Uterus (tissue), 4 donors: ENCODE results near the gene HHIPL1. TPM values are rescaled to one million over a fixed set of nuclear protein-coding genes. Genes with fewer than 3 reads are reported as not detected.
"Not testable (repeated sequence)": the region's sequence is repeated elsewhere in the genome, so short reads cannot be mapped to it uniquely, and the experiment has no call there.

ENCODE experiments used
- DNase-seq, 2 donors: peaks; one replicate each; pipeline ENCODE4 v3.0.0-alpha.2; 2019 to 2020
- H3K27ac ChIP-seq, 2 donors: fragments of 200-600 bp; sonication (generic); 1 replicate in 1 of 2; 2 replicates in 1 of 2; pipeline ENCODE4 v1.5.1; 2016 to 2018
- H3K27me3 ChIP-seq, 2 donors: fragments of 200-600 bp; sonication (generic); one replicate each; pipeline ENCODE4 v1.5.1; 2018 to 2019; ENCODE audit warnings: control low read depth in 1 of 2
- H3K36me3 ChIP-seq, 2 donors: fragments of 200-600 bp; sonication (generic); one replicate each; pipeline ENCODE4 v1.5.1; 2019; ENCODE audit warnings: control low read depth in 1 of 2
- H3K4me1 ChIP-seq, 2 donors: fragments of 200-600 bp; sonication (generic); one replicate each; pipeline ENCODE4 v1.5.1; 2018 to 2019; ENCODE audit warnings: control low read depth in 1 of 2
- H3K4me3 ChIP-seq, 2 donors: fragments of 200-600 bp; sonication (generic); 1 replicate in 1 of 2; 2 replicates in 1 of 2; pipeline ENCODE4 v1.5.1; 2018 to 2019; ENCODE audit warnings: mild to moderate bottlenecking in 1 of 2
- H3K9me3 ChIP-seq, 2 donors: fragments of 200-600 bp; sonication (generic); one replicate each; pipeline ENCODE4 v1.5.1; 2019; ENCODE audit warnings: control low read depth in 1 of 2
- POLR2A ChIP-seq, 2 donors: fragments of 450-650 bp; IDR thresholded peaks; one replicate each; pipeline ENCODE4 v1.6.1; 2016; ENCODE audit warnings: antibody characterized with exemption in 2 of 2, mild to moderate bottlenecking in 1 of 2, moderate library complexity in 1 of 2
- intact Hi-C: fragments of 100-400 bp; cut with DNase I; formaldehyde crosslinking; loops from one replicate; pipeline ENCODE4 v1.15.1; 2023; ENCODE audit warnings: low total_unique reads
- total RNA-seq, 4 donors: library from RNA; depleted of rRNA in 3 of 4; stranded (reverse); fragments of >200 nt in 3 of 4; gene quantifications; one replicate each; pipeline versions ENCODE4 v1.1.0 to v1.2.4, GENCODE V29; 2014 to 2023
- TF ChIP-seq, protein P1 (sequence below), 4 experiments: fragments of 200-600 bp in 2 of 4; fragments of 450-650 bp in 2 of 4; sonication (generic) in 2 of 4; IDR thresholded peaks; one replicate each; pipeline ENCODE4 v1.5.1; 2016 to 2019; ENCODE audit warnings: antibody characterized with exemption in 4 of 4, mild to moderate bottlenecking in 2 of 4, moderate library complexity in 1 of 4
- donor health status: DM: yes; HTN: yes; CAD: no.

HHIPL1 gene
- total RNA-seq, 4 donors from 2014 or later: under 0.01 to 8.2 (median 3.0) TPM

- intact Hi-C loops: no loop called here
- Histone ChIP-seq H3K36me3 (no peaks in the 10 kb centered on the region), H3K27me3 (no peaks in the 10 kb centered on the region), H3K9me3 (no peaks in the 10 kb centered on the region), H3K4me3 (no peak overlapping the region), H3K27ac (peak overlapping the region in 1 of 2 donors; percentile 42), H3K4me1 (no peaks in the 10 kb centered on the region)
- TF ChIP-seq, protein P1, sequence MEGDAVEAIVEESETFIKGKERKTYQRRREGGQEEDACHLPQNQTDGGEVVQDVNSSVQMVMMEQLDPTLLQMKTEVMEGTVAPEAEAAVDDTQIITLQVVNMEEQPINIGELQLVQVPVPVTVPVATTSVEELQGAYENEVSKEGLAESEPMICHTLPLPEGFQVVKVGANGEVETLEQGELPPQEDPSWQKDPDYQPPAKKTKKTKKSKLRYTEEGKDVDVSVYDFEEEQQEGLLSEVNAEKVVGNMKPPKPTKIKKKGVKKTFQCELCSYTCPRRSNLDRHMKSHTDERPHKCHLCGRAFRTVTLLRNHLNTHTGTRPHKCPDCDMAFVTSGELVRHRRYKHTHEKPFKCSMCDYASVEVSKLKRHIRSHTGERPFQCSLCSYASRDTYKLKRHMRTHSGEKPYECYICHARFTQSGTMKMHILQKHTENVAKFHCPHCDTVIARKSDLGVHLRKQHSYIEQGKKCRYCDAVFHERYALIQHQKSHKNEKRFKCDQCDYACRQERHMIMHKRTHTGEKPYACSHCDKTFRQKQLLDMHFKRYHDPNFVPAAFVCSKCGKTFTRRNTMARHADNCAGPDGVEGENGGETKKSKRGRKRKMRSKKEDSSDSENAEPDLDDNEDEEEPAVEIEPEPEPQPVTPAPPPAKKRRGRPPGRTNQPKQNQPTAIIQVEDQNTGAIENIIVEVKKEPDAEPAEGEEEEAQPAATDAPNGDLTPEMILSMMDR (IDR thresholded peaks at IDR 0.05): no peak
- TF ChIP-seq POLR2A (IDR thresholded peaks at IDR 0.05): no peak
- no peak for DNase-seq
Observed at GRCh38 chr14:99659333-99659741, 14.4 kb downstream of the HHIPL1 start.

GRCh38 chr14:99660006-99660566, 15.2 kb downstream of the HHIPL1 start:
- intact Hi-C loops: no loop called here
- Histone ChIP-seq H3K27me3 (no peaks in the 10 kb centered on the region), H3K4me1 (no peaks in the 10 kb centered on the region), H3K9me3 (no peaks in the 10 kb centered on the region), H3K4me3 (no peak overlapping the region), H3K27ac (peak overlapping the region in 1 of 2 donors; percentile 42), H3K36me3 (no peaks in the 10 kb centered on the region)
- TF ChIP-seq, protein P1 (IDR thresholded peaks at IDR 0.05): no peak
- no peak for DNase-seq

DNA sequence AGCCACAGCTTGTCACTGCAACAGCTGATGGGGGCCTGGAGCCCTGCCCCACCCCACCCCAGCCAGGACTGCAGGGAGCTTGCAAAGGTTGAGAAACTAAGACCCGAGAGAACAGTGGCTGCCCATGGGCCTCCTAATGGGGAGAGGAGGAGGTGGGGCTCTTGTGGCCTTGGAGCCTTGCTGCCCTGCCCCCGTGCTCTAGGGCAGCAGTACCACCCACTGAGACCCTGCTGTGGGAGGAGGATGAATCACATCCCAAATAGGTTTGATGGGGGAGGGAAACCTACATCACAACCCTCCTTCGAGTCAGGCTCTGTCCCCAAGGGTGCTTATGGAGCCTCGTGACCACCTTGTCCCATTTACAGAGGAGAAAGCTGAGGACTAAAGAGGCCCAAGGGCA, 15.9 kb downstream of the HHIPL1 start:
- DNase-seq: no peak
- no peak overlapping the region for H3K27ac ChIP-seq
- no peak overlapping the region for H3K4me3 ChIP-seq
- H3K9me3 ChIP-seq: no peaks in the 10 kb centered on the region
- no peaks in the 10 kb centered on the region for H3K36me3 ChIP-seq
- intact Hi-C loops: no loop called here
- H3K4me1 ChIP-seq: no peaks in the 10 kb centered on the region
- no peaks in the 10 kb centered on the region for H3K27me3 ChIP-seq
- TF ChIP-seq POLR2A (IDR thresholded peaks at IDR 0.05): no peak
- TF ChIP-seq, protein P1 (IDR thresholded peaks at IDR 0.05): no peak

DNA sequence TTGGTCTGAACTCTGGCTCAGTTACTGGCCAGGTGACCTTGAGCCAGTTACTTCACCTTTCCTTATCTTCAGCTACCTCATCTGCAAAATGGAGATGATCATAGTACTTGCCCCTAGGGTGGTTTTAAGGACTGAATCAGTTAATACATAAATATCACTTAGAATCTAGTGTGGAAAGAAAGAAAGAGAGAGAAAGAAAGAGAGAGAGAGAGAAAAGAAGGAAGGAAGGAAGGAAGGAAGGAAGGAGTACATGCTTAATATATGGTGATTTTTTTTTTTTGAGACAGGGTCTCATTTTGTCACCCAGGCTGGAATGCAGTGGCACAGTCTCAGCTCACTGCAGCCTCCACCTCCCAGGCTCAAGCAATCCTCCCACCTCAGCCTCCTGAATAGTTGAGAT, 16.3 kb downstream of the HHIPL1 start:
- H3K27ac ChIP-seq, DNase-seq, H3K4me1 ChIP-seq, H3K9me3 ChIP-seq, H3K4me3 ChIP-seq, intact Hi-C loops, H3K27me3 ChIP-seq, H3K36me3 ChIP-seq: not testable (repeated sequence)

GRCh38 chr14:99662846-99663245, 17.9 kb downstream of the HHIPL1 start:
- H3K27ac ChIP-seq: no peak overlapping the region
- H3K4me3 ChIP-seq: no peak overlapping the region
- H3K4me1 ChIP-seq: no peaks in the 10 kb centered on the region
- H3K36me3 ChIP-seq: no peaks in the 10 kb centered on the region
- DNase-seq: no peak
- TF ChIP-seq POLR2A (IDR thresholded peaks at IDR 0.05): no peak
- TF ChIP-seq, protein P1 (IDR thresholded peaks at IDR 0.05): no peak
- no peaks in the 10 kb centered on the region for H3K9me3 ChIP-seq
- H3K27me3 ChIP-seq: no peaks in the 10 kb centered on the region
- intact Hi-C loops: no loop called here
